ENCODE results near the gene VPS13D.

- TF ChIP-seq ZNF274 (IDR thresholded peaks at IDR 0.05; ENCODE audit: low read depth, low read length) (no peak), SUZ12 (IDR thresholded peaks at IDR 0.05; ENCODE audit: extremely low read depth, insufficient read depth, insufficient read length) (no peak)
Observed at GRCh38 chr1:12548279-12548972, 318.6 kb downstream of the VPS13D start.

Measured in NT2/D1 (cell line).